GM19395 (cell line): ENCODE results near the gene DYRK1A.
A peak's percentile ranks its signal among the peaks of the same experiment; 100 is the strongest.
"Not testable (repeated sequence)": the region's sequence is repeated elsewhere in the genome, so short reads cannot be mapped to it uniquely, and the experiment has no call there.

Source experiments
- ATAC-seq: cut with Tn5 transposase; IDR thresholded peaks from one replicate; pipeline ENCODE4 v1.9.1; 2021; ENCODE audit warnings: mild to moderate bottlenecking, moderate library complexity; ENCODE audit not compliant: unreplicated experiment

DYRK1A gene

DNA sequence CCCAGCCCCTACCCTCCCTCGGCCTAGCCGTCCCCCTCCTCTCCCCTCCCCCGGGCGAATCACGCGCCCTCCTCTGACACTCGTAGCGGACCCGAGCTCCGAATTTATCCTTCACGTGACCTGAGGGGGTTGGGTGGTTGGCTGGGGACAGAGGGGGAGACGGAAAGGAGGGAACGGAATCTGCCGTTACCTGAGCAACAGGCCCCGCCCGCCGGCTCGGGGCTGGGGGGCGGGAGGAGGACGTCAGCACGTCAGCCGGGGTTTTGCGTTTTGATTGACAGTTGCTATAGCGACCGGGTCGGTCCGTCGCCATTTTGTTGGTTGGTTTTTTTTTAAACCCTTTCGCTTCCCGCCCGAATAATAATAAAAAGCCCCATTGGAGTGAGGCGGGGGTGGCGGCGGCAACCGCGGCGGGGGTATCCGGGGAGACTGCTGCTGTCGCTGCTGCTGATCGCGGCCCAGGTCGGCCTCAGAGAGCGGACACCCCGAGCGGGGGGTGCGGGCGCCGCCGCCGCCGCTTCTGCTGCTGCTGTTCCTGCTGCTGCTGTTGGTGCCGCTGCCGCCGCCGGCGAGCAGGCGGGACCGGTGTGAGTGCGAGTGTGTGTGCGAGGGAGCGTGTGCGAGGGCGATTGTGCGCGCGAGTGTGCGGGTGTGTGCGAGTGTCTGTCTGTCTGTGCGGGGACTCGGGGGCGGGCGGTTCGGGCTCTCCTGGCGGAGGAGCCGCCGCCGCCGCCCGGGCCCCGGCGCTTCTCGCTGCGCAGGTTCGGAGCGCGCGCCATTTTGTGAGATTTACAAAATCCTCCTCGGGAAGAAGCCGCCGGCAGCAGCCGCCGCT lies at the start of gene DYRK1A:
TSS of gene DYRK1A (plus strand) at position 292 of the 835 bp plus-strand sequence. CDS start 53,602 bp downstream, outside the sequence.
- peak; percentile 68 for ATAC-seq

DNA sequence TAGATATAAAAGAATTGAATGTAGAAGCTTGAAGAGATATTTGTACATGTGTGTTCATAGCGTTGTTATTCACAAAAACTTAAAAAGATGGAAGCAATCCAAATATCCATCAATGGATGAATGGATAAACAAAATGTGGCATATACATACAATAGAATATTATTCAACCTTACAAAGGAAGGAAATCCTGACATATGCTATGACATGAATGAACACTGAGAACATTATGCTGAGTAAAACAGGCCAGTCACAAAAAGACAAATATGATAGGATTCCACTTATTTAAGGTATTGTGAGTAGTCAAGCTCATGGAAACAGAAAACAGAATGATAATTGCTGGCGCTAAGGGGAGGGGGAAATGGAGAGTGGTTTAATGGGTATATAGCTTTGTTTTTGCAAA lies 47.0 kb upstream of the DYRK1A start:
- ATAC-seq, result no peak

DNA sequence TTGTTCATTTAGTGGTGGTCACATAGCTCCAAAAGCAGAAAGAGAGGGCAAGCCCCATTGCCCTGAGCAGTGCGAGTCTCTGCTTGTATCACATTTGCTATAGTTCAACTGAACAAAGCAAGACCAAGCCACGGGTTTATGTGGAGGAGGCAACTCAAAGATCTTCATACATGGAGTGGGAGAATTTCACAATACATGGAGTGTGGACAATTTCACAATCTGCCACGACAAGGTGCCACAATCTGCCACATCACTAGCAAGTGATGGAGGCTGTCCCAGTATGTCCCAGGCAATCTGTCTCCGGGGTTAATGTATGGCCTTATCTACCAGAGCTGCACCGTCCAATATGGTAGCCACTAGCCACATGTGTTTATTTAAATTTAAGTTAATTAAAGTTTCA lies 44.5 kb upstream of the DYRK1A start:
- ATAC-seq, result no peak

DNA sequence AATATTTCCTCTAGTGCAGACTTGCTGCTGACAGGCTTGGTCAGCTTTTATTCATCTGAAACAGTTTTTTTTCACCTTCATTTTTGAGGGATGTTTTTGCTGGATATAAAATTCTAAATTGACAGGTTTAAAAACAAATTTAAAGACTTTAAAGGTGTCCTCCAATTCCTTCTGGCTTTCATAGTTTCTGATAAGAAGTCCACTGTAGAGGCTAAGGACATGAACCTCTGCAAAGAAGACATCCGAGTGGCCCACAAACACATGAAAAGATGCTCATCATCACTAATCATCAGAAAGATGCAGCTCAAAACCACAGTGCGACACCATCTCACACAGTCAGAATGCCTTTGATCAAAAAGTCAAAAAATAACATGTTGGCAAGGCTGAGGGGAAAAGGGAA lies 42.0 kb upstream of the DYRK1A start:
- ATAC-seq, result no peak

DNA sequence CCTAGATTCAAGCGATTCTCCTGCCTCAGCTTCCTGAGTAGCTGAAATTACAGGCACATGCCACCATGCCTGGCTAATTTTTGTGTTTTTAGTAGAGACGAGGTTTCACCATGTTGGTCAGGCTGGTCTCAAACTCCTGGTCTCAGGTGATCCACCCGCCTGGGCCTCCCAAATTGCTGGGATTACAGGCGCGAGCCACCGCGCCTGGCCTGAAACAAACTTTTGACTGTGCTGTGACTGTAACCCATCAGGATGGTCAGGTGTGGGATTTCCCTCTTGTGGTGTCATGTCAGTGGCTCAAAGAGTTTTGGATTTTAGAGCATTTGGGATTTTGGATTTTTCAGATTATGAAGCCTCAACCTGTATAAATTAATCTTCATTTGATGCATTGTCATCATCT lies 38.4 kb upstream of the DYRK1A start:
- not testable (repeated sequence) for ATAC-seq

DNA sequence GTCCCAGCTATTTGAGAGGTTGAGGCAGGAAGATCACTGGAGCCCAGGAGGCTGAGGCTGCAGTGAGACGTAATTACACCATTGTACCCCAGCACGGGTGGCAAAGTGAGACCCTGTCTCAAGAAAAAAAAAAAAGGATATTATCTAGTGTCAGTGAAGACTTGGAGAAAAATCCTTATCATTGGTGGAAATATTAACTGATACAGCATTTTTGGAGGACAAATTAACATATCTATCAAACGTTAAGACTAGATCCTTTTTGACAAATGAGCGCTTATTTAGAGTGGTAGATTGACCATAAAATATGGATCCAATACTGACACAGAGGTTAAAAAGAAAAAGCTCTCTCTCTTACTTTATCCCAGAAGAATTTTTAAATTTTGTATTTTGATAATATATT lies 35.2 kb upstream of the DYRK1A start:
- no peak for ATAC-seq

DNA sequence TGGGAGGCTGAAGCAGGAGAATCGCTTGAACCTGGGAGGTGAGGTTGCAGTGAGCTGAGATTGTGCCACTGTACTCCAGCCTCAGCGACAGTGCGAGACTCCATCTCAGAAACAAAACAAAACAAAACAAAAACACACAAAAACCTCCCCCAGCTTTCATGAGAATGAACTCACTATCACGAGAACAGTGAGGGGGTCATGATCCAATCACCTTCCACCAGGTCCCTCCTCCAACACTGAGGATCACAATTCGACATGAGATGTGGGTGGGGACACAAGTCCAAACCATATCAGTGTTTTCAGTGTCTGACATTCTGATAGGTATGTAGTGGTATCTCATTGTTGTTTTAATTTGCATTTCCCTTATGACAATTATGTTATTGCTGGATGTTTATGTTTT lies 31.5 kb upstream of the DYRK1A start:
- no peak for ATAC-seq

DNA sequence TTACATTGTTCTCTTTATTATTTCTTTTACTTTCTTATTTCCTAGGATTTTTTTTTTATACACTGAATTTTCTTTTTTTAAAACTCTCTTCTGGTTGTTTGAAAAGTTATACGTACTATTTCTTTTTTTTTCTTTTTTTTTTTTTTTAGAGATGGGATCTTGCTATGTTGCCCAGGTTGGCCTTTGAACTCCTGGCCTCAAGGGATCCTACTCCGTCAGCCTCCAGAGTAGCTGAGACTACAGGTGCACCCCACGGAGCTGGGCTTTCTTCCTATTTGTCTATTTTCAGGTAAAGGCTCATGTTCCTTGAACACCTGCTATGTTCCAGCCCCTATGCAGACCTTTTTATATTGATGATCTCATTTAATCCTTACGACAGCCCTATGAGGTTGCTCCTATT lies 29.4 kb upstream of the DYRK1A start:
- no peak for ATAC-seq

DNA sequence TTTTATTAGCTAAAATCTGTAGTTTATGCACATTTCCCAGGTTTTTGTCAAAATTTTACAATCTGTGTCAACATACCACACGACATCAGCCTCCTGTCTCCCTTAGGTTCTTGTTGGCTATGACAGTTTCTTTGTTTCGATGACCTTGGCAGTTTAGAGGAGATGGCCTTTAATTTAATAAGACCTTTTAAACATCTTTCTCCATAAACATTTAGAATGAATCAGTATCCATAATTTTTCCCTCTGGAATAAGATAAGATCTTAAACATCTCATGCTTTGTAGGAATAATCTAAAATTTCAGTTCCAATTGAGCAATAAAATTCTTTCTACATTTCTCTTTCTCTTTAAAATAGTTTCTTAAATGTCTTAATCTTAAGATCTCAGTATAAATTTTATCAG lies 28.7 kb upstream of the DYRK1A start:
- ATAC-seq, result no peak

DNA sequence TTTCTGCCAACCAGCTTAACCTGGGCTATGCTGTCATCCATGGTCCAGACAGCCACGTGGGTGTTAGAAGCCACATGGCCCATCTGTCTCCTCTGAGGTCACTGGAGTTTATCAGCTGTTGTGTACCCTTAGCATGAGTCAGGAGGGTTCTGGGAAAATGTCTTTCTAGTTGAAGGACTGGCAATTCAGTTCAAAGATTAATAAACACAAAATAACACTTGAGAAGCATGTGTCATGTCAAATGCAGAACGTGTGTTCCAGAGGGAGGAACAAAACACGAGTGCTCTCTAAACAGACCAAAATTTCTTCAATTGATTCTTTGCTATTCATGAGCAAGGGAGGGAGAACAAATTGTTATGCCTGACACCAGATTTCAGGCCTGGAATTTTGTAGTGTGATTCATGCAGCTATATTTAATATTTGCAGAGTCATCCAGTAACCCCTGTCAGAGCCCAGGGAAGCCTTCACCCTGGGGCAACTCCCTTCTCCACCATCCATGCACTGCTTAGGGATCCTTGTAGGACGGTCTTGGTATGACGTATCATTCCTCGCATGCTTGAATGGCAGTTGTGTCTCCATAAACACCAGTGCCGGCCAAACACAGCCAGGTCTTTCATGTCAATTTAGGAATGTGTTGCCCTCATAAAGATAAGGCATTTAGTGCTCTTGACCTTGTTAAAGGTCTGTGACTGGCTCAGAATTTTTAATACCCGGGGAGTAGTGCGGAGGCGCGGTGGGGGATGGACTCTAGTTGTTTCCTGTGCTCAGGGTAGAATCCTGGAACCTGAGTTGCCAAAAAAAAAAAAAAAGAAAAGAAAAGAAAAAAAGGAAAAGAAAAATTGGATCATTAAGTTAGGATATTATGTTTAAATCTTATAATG lies 27.7 kb upstream of the DYRK1A start:
- no peak for ATAC-seq

DNA sequence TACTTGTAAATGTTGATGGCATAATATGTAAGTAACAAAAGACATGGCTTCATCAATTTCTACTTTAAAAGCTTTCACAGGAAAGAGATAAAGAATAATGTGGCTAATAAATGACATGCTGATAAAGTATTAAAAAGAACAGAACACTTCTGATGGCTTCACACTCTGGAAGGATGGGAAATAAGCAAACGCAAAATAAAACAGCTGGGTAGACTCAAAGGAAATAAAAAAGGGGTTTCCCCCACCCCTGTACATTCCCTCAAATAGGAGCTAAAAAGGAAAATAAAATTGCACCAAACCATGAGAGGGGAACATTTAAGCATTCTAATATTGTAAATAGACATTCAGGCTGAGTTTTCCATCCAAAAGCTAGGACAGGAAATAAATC lies 27.0 kb upstream of the DYRK1A start:
- ATAC-seq, result no peak

DNA sequence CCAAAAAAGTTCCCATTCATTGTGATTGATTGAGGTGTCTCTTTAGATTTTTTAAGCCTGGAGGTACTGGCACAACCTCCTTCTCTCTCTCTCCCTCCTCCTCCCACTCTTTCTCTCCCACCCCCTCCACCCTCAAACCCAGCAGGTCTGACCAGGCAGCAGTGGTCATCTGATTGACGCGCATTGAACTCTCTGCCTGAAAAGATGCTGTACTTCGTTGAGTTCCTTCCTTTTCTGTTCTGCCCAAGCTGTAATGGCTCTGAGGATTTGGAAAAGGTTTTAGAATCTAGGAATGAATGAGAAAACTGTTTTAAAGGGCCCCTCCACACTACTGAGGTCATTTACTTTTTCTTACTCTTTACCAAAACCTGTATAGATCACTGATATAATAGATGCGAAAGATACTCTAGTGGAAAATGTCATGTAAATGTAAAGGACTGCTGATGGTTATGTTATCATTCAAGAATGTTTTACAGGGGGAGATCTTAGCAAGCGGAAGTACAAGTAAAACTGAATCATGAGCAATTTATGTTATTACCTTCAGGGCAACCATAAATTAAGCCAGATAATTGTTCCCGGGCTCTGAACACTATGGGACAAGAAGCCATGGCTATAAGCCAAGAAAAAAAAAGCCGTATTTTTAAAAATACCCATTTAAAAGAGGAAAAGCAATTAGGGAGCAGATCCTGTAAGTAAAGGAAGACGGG lies 25.2 kb upstream of the DYRK1A start:
- ATAC-seq, result no peak

DNA sequence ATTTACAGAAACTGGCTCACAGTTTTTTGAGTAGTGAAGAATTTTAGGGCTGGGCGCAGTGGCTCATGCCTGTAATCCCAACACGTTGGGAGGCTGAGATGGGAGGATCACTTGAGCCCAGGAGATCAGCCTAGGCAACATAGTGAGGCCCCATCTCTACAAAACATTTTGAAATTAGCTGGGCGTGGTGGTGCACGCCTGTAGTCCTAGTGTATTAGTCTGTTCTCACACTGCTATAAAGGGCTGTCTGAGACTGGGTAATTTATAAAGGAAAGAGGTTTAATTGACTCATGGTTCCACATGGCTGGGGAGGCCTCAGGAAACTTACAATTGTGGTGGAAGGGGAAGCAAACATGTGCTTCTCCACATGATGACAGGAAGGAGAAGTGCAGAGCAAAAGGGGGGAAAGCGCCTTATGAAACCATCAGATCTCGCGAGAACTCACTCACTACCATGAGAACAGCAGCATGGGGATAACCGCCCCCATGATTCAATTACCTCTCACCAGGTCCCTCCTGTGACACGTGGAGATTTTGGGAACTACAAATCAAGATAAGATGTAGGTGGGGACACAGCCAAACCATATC lies 24.4 kb upstream of the DYRK1A start:
- ATAC-seq, result no peak

DNA sequence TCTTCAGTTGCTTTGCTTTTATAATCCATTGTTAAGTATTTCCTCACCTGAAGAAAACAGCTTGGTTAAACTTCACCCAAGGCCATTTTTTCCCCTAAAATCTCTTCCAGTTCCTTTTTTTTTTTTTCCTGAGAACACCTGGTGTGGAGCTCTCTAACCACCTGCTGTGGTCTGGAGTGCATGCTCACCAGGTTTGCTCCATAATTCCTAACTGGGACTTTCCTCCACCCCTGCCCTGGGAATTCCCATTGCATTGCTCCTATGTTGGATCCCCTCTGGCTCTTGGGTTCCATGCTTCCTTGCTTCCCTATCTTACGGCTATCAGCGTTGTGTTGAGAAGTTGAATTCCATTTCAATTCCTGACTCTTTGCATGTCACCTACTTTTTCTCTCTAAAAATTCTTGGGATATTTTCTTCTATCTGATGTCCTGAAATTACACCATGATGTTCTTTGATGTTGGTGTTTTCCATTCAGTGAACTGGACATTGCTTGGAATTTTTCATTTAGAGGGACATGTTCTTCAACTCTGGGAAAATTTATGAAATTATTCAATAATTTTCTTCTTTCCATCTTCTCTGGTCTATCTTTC lies 19.6 kb upstream of the DYRK1A start:
- ATAC-seq, result no peak

DNA sequence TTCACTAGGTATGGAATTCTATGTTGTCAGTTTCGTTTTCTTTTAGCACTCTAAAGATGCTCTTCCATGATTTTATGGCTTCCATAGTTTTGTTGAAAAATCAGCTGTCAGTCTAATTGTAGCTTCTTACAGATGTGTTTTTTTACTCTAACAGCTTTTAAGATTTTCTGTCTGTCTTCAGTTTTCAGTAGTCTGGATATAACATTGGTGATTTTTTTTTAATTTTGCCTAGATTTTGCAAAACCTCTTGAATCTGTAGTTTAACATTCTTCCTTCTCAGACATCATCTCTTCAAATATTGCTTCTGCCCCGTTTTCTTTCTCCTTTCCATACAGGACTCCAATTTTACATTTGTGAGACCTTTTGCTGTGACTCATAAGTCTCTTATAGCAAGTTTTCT lies 17.9 kb upstream of the DYRK1A start:
- no peak for ATAC-seq

DNA sequence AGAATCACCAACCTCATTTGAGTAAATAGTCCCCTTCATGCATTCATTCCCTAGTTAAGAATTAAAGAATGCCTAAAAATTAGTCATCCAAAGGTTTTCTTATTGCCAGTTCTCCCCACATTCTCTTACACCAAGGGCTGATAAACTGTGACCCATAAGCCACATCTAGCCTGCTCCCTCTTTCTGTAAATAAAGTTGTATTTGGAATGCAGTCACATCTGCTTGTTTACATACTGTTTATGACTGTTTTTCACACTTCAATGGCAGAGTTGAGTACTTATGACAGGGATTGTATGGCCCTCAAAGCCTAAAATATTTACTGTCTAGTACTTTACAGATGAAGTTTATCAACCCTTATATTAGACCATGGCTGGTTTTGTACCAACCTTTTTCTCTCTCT lies 16.1 kb upstream of the DYRK1A start:
- ATAC-seq, result no peak

DNA sequence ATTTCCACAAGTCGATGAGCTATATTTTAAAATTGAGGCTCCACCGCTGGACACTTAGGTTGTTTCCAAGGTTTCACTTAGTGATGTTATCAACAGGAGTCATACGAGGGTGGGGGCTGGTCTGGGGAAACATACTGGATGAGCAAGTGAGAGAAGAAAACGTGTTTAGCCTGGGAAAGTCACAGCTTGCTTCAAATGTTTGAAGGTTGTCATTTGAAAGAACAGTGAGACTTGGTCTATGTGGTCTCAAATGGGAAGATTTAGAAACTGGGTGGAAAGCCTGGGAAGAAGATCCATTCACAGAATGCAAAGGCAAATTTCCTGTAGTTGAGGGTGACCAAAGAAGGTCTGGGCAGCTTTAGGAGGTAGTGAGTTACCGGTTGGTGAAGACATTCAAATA lies 9.9 kb upstream of the DYRK1A start:
- no peak for ATAC-seq

DNA sequence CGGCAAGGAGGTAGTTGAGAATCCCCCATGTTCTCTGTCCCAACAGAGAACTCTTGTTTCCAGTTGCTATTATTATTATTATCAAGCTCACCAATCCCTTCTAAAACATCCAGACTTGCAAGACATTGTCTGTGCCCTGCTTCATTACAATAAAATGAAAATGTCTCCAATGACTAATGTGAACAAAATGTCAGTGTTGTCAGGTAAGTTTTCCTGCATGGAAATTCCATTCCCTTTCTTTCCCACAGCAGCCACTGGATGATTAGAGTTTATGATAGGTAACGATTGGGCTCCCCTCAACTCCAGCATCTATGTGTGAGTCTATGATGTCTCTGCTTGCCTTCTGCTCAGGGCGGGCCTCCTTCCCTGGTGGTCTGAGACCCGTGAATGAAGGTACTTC lies 8.9 kb upstream of the DYRK1A start:
- no peak for ATAC-seq

DNA sequence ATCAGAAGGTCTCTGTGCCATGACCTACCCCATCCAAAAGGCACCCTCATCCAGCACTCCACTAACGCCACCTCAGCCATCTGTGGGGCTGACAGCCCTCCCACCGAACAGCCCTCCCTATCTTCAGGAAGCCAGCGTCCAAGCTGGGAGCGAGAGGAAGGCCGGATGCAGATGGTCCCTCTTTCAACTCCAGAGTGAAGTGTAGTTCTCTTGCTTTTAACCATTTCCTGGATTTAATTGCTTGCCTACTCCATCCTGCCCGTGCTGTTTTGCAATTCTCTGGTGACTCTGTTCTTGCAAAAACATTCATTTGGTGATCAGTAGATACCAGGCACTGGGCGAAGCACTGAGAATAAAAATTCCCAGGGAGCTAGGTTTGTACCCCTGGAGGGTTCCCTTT lies 8.2 kb upstream of the DYRK1A start:
- no peak for ATAC-seq

DNA sequence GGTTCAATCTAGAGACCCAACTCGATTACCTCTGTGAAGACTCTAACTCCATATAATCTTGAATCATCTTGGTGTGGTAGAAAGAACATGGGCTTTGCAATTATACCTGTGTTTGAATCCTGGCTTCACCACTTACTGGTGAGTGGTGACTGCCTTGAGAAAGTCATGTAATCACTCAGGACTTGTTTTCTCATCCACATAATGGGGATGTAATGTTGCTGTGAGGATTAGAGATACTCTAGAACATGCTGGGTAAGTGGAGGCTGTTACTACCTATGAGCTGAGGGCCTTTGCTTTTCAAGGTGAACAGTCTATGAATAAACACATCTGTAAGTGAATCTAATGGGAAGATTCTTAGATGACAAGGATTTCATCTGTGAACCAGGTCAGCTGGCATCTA lies 2.6 kb upstream of the DYRK1A start:
- ATAC-seq, result no peak

DNA sequence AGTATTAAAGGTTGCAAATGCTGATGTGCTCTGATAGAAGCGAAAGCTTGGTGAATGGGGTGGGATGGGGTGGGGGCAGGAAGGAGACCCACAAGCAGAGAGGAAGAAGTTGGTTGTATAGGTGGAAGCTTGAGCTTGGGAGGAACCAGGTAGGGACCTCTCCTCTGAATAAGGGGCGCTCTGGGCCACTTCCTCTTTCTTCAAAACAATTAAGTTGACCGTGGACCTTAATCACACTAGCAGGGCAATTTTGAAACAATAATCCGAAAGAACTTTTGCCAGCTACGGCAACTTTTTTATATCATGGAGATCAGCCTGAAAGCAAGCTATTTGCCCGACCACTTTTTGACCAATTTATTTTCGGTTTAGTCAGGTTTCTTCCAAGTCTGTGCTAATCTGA lies 1.9 kb upstream of the DYRK1A start:
- ATAC-seq, result no peak
